Measurements from ENCODE around the gene CUL1. TPM values are rescaled to one million over a fixed set of nuclear protein-coding genes. Genes with fewer than 3 reads are reported as not detected.
"Not testable (repeated sequence)": the region's sequence is repeated elsewhere in the genome, so short reads cannot be mapped to it uniquely, and the experiment has no call there.

Gene CUL1
- total RNA-seq, 1 experiment from 2014 or later: 43.6 TPM

- Histone ChIP-seq H3K79me2 (ENCODE audit: low read length) (peaks cover 96% of the 10 kb centered on the region), H3K4me1 (ENCODE audit: insufficient read depth, low read length) (peaks cover 29% of the 10 kb centered on the region), H4K20me1 (ENCODE audit: low read length) (peaks cover 72% of the 10 kb centered on the region), H3K4me3 (ENCODE audit: low read length) (no peak overlapping the region), H3K36me3 (ENCODE audit: low read depth, low read length) (no peaks in the 10 kb centered on the region), H3K27ac (ENCODE audit: low read length) (no peak overlapping the region), H3K27me3 (ENCODE audit: low read length) (no peaks in the 10 kb centered on the region), H3F3A (ENCODE audit: low read length, unreplicated experiment) (no peaks in the 10 kb centered on the region), H2AFZ (ENCODE audit: low read length) (no peak overlapping the region), H3K9ac (ENCODE audit: low read length) (no peak overlapping the region), H3K9me3 (ENCODE audit: low read length) (no peaks in the 10 kb centered on the region), H3K4me2 (ENCODE audit: low read length) (peak overlapping the region; percentile 43), H3K9me2 (replicated peaks; ENCODE audit: low read length) (no peaks in the 10 kb centered on the region)
- ChIA-PET CTCF (interaction anchor here (0.6 kb wide), 1 partner anchor 10 kb away, joined by 4 read pairs; no protein-coding TSS in a partner anchor), POLR2A (ENCODE audit: unreplicated experiment) (interaction anchor here (0.6 kb wide), 1 partner anchor 58 kb away, joined by 3 read pairs; no protein-coding TSS in a partner anchor)
- no peak for ATAC-seq
- BruUV-seq (replicated peaks): no TSS peak
- DNase-seq: no peak
- no peak for TF ChIP-seq EZH2 (IDR thresholded peaks at IDR 0.05; ENCODE audit: low read length, unreplicated experiment)
- no peak for TF ChIP-seq EZH2phosphoT487 (IDR thresholded peaks at IDR 0.05; ENCODE audit: borderline replicate concordance, low read length)
- TF ChIP-seq, protein P1, sequence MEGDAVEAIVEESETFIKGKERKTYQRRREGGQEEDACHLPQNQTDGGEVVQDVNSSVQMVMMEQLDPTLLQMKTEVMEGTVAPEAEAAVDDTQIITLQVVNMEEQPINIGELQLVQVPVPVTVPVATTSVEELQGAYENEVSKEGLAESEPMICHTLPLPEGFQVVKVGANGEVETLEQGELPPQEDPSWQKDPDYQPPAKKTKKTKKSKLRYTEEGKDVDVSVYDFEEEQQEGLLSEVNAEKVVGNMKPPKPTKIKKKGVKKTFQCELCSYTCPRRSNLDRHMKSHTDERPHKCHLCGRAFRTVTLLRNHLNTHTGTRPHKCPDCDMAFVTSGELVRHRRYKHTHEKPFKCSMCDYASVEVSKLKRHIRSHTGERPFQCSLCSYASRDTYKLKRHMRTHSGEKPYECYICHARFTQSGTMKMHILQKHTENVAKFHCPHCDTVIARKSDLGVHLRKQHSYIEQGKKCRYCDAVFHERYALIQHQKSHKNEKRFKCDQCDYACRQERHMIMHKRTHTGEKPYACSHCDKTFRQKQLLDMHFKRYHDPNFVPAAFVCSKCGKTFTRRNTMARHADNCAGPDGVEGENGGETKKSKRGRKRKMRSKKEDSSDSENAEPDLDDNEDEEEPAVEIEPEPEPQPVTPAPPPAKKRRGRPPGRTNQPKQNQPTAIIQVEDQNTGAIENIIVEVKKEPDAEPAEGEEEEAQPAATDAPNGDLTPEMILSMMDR (conservative IDR thresholded peaks at IDR 0.05; ENCODE audit: low read depth, low read length): no peak
- intact Hi-C loops (cut with micrococcal nuclease): loop anchor here (5.0 kb wide), 4 partner anchors 69 to 259 kb away; partner anchors contain the start of gene EZH2
Observed at GRCh38 chr7:148702876-148703670, 4.4 kb downstream of the CUL1 start.

GRCh38 chr7:148703671-148703962, 4.9 kb downstream of the CUL1 start:
- H3K9me3 ChIP-seq (ENCODE audit: low read length); BruUV-seq (replicated peaks); CTCF ChIA-PET; H3K4me3 ChIP-seq (ENCODE audit: low read length); H3K4me2 ChIP-seq (ENCODE audit: low read length); ATAC-seq; H3K9me2 ChIP-seq (replicated peaks; ENCODE audit: low read length); H3K9ac ChIP-seq (ENCODE audit: low read length); H3F3A ChIP-seq (ENCODE audit: low read length, unreplicated experiment); DNase-seq; H2AFZ ChIP-seq (ENCODE audit: low read length); POLR2A ChIA-PET (ENCODE audit: unreplicated experiment); H3K36me3 ChIP-seq (ENCODE audit: low read depth, low read length); H3K27me3 ChIP-seq (ENCODE audit: low read length); H3K27ac ChIP-seq (ENCODE audit: low read length): not testable (repeated sequence)
- peaks cover 77% of the 10 kb centered on the region for H4K20me1 ChIP-seq (ENCODE audit: low read length)
- intact Hi-C loops (cut with micrococcal nuclease): loop anchor here (5.0 kb wide), 4 partner anchors 69 to 259 kb away; partner anchors contain the start of gene EZH2
- H3K79me2 ChIP-seq (ENCODE audit: low read length): peaks cover 99% of the 10 kb centered on the region
- peaks cover 29% of the 10 kb centered on the region for H3K4me1 ChIP-seq (ENCODE audit: insufficient read depth, low read length)

DNA sequence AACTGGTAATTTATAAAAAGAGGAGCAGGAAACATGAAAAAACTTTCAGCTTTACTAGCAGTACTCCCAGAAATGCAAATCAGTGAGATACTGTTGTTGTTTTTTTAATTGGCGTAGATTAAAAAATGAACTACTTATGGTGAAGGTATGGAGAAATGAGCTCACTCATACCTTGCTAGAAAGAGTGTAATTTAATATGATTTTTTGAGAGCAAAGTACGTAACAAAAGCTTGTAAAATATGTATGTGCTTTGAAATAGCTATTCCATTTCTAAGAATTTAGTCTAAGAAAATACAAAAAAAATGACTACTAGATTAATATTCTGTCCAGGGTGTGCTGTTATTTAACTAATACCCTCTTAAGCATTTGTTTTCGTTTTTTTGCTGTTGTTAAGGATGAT, 5.5 kb downstream of the CUL1 start:
- Histone ChIP-seq H3K4me2 (ENCODE audit: low read length) (no peak overlapping the region), H3K27ac (ENCODE audit: low read length) (no peak overlapping the region), H3K4me1 (ENCODE audit: insufficient read depth, low read length) (peaks cover 29% of the 10 kb centered on the region), H2AFZ (ENCODE audit: low read length) (no peak overlapping the region), H3K36me3 (ENCODE audit: low read depth, low read length) (no peaks in the 10 kb centered on the region), H3K27me3 (ENCODE audit: low read length) (no peaks in the 10 kb centered on the region), H3K9me2 (replicated peaks; ENCODE audit: low read length) (no peaks in the 10 kb centered on the region), H3F3A (ENCODE audit: low read length, unreplicated experiment) (no peaks in the 10 kb centered on the region), H4K20me1 (ENCODE audit: low read length) (peaks cover 82% of the 10 kb centered on the region), H3K4me3 (ENCODE audit: low read length) (no peak overlapping the region), H3K79me2 (ENCODE audit: low read length) (peaks cover 100% of the 10 kb centered on the region), H3K9me3 (ENCODE audit: low read length) (no peaks in the 10 kb centered on the region), H3K9ac (ENCODE audit: low read length) (no peak overlapping the region)
- DNase-seq (no peak), ATAC-seq (no peak)
- BruUV-seq (replicated peaks): no TSS peak
- CTCF ChIA-PET: no interaction called here
- POLR2A ChIA-PET (ENCODE audit: unreplicated experiment): no interaction called here
- TF ChIP-seq, protein P1 (conservative IDR thresholded peaks at IDR 0.05; ENCODE audit: low read depth, low read length): no peak
- TF ChIP-seq EZH2 (IDR thresholded peaks at IDR 0.05; ENCODE audit: low read length, unreplicated experiment) (no peak), EZH2phosphoT487 (IDR thresholded peaks at IDR 0.05; ENCODE audit: borderline replicate concordance, low read length) (no peak)
- intact Hi-C loops (cut with micrococcal nuclease): loop anchor here (5.0 kb wide), 4 partner anchors 68 to 258 kb away; partner anchors contain the start of gene EZH2

Data from PC-3 (cell line).